ENCODE results near the gene FREY1.

DNA sequence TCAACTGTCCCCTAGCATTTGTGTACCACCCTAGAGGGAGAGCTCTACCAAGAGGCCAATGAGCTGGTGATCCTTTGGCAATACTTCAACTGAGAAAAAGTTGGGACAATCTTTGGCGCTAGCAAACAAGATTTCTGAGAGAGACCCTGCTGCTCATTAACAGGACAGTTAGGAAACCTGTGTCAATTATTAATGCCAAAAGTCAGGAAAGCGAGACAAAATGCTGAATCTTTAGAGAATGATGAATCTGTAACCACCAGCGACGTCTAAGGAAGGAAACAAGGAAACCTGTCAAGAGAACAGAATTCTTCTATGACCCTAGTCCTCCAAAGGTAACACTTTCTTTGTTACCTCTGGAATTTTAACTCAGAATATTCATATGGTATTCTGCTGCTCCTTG, 35.3 kb upstream of the FREY1 start:
- TF ChIP-seq, protein P1, sequence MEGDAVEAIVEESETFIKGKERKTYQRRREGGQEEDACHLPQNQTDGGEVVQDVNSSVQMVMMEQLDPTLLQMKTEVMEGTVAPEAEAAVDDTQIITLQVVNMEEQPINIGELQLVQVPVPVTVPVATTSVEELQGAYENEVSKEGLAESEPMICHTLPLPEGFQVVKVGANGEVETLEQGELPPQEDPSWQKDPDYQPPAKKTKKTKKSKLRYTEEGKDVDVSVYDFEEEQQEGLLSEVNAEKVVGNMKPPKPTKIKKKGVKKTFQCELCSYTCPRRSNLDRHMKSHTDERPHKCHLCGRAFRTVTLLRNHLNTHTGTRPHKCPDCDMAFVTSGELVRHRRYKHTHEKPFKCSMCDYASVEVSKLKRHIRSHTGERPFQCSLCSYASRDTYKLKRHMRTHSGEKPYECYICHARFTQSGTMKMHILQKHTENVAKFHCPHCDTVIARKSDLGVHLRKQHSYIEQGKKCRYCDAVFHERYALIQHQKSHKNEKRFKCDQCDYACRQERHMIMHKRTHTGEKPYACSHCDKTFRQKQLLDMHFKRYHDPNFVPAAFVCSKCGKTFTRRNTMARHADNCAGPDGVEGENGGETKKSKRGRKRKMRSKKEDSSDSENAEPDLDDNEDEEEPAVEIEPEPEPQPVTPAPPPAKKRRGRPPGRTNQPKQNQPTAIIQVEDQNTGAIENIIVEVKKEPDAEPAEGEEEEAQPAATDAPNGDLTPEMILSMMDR (IDR thresholded peaks at IDR 0.05), result no peak
- TF ChIP-seq POLR2A (IDR thresholded peaks at IDR 0.05), result no peak

Data from Peyer's patch (tissue), 4 donors.